NT2/D1 (cell line): ENCODE data around the gene KCNQ1.

Source experiments
- DNase-seq: peaks from one replicate; pipeline ENCODE4 v3.0.0-alpha.2; 2011; ENCODE audit warnings: low read depth, low spot score
- H3K27me3 ChIP-seq: 2 replicates; pipeline ENCODE4 v1.6.0; 2011; ENCODE audit warnings: mild to moderate bottlenecking; ENCODE audit not compliant: insufficient read length, insufficient read depth
- H3K36me3 ChIP-seq: 2 replicates; pipeline ENCODE4 v1.6.1; 2011; ENCODE audit warnings: mild to moderate bottlenecking, low read length, mixed read lengths; ENCODE audit not compliant: insufficient read depth, insufficient read length
- H3K4me1 ChIP-seq: 2 replicates; pipeline ENCODE4 v1.5.1; 2011; ENCODE audit not compliant: insufficient read depth, insufficient read length
- H3K4me3 ChIP-seq: 2 replicates; pipeline ENCODE4 v1.5.1; 2011; ENCODE audit warnings: low read depth; ENCODE audit not compliant: insufficient read length
- H3K9ac ChIP-seq: 2 replicates; pipeline ENCODE4 v1.6.0; 2011; ENCODE audit warnings: low read depth; ENCODE audit not compliant: insufficient read length
- H3K9me3 ChIP-seq: 2 replicates; pipeline ENCODE4 v1.5.1; 2011; ENCODE audit warnings: mild to moderate bottlenecking, low read length; ENCODE audit not compliant: insufficient read depth
- SUZ12 ChIP-seq: IDR thresholded peaks from 2 replicates; pipeline ENCODE4 v1.6.1; 2011; ENCODE audit not compliant: insufficient read length, insufficient read depth; ENCODE audit errors: extremely low read depth
- YY1 ChIP-seq: IDR thresholded peaks from 2 replicates; pipeline ENCODE4 v1.6.1; 2011; ENCODE audit not compliant: insufficient read length, insufficient read depth
- ZNF274 ChIP-seq: IDR thresholded peaks from 2 replicates; pipeline ENCODE4 v1.6.1; 2011; ENCODE audit warnings: mild to moderate bottlenecking, low read depth, low read length

The KCNQ1 gene

DNA sequence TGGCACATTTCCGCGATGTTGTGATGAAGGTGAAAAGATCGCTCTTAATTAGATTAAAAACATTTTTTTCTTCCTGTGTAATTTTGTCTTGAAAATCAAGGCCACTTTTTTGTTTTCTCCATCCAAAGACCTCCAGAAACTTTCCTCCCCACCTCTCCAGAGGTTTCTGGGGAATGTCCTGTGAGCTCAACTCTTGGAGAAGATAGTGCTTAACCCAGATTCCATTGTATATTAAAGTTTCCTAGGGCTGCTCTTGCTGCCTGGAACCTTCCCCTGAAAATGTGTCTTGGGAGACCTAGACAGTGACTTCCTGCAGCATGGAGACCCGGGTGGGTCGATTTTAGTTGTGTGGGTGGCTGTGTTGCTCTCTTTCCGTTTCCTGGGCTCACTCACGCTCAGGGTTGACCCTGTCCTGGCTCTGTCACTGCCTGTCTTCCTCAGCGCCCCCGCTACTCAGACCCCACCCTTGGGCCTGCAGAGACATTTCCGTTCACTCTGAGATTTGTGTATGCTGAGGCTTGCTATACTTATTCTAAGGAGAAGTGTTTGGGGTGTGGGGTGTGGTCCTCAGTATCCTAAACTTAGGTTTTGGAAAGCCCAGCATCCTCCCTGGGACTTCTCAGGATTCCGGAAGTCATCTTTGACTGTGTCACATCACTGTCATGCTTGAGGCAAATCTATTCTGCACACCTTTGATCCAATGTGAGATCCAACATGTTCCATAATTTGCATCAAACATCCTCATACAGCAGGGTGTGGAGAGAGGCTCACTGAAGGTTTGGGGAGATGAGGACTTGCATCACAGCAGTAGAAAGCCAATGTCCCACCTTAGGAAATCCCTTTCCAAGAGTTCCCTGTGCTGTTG lies 207.8 kb downstream of the KCNQ1 start:
- Histone ChIP-seq H3K9me3 (peaks cover 40% of the 10 kb centered on the region), H3K36me3 (no peaks in the 10 kb centered on the region), H3K9ac (no peak overlapping the region), H3K4me1 (no peaks in the 10 kb centered on the region), H3K27me3 (peaks cover 57% of the 10 kb centered on the region), H3K4me3 (no peak overlapping the region)
- no peak for TF ChIP-seq ZNF274
- TF ChIP-seq SUZ12 = no peak
- no peak for TF ChIP-seq YY1
- DNase-seq = no peak

- Histone ChIP-seq H3K9me3 (peaks cover 34% of the 10 kb centered on the region), H3K9ac (no peak overlapping the region), H3K27me3 (peaks cover 62% of the 10 kb centered on the region), H3K36me3 (no peaks in the 10 kb centered on the region), H3K4me3 (no peak overlapping the region), H3K4me1 (no peaks in the 10 kb centered on the region)
- TF ChIP-seq YY1 (no peak), SUZ12 (no peak), ZNF274 (no peak)
- no peak for DNase-seq
Measured at GRCh38 chr11:2653198-2653551, 208.4 kb downstream of the KCNQ1 start.

GRCh38 chr11:2653930-2654739 lies 209.3 kb downstream of the KCNQ1 start:
- Histone ChIP-seq H3K4me1 (no peaks in the 10 kb centered on the region), H3K4me3 (no peak overlapping the region), H3K27me3 (peaks cover 62% of the 10 kb centered on the region), H3K9ac (no peak overlapping the region), H3K36me3 (no peaks in the 10 kb centered on the region), H3K9me3 (peaks cover 33% of the 10 kb centered on the region)
- TF ChIP-seq SUZ12 = no peak
- TF ChIP-seq ZNF274 = no peak
- no peak for TF ChIP-seq YY1
- no peak for DNase-seq

DNA sequence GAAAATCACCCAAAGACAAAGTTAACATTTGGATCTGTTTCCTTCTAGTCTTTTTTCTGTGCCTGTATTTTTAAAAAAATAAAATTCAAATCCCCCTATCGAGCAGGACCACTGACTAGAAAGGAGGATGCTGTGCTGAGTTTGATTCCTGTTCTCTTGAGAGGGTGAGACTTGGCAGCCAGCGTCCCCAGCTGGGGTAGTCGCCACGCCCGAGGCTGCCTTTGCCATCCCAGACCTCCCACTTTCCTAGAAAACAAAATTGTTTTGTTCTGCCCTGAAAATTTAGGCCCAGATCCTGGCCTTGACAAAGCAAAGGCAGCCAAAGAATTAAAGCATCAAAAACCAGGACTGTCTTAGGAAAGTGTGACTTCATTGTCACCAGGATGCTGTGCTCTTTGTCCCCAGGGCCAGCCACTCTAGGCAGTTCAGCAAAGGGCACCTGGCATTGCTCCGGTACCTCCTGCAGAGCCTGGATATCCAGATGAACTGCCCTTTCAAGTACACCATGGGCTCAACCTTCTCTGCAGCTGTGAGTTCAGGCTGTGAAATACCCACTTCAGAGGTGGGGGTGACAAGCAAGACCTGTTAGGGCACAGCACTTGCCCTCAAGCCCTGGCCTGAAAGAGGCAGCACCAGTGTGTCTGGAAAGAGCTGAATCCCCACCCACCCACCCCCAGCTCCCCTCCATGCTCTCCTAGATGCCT lies 210.4 kb downstream of the KCNQ1 start:
- no peaks in the 10 kb centered on the region for H3K4me1 ChIP-seq
- H3K9me3 ChIP-seq = peaks cover 33% of the 10 kb centered on the region
- DNase-seq = no peak

GRCh38 chr11:2655834-2656622 lies 211.2 kb downstream of the KCNQ1 start:
- H3K4me1 ChIP-seq = no peaks in the 10 kb centered on the region
- H3K36me3 ChIP-seq = no peaks in the 10 kb centered on the region
- H3K9ac ChIP-seq = no peak overlapping the region
- TF ChIP-seq SUZ12 = no peak
- no peak for TF ChIP-seq ZNF274
- TF ChIP-seq YY1 = no peak
- no peak overlapping the region for H3K4me3 ChIP-seq
- H3K9me3 ChIP-seq = peaks cover 34% of the 10 kb centered on the region
- no peak for DNase-seq
- peaks cover 49% of the 10 kb centered on the region for H3K27me3 ChIP-seq

More for the DNA sequence above, 210.4 kb downstream of the KCNQ1 start:
- H3K36me3 ChIP-seq = no peaks in the 10 kb centered on the region
- H3K27me3 ChIP-seq = peaks cover 57% of the 10 kb centered on the region
- TF ChIP-seq ZNF274 = no peak
- TF ChIP-seq SUZ12 = no peak
- no peak for TF ChIP-seq YY1
- no peak overlapping the region for H3K9ac ChIP-seq
- H3K4me3 ChIP-seq = no peak overlapping the region

- H3K4me1 ChIP-seq = no peaks in the 10 kb centered on the region
- no peak for DNase-seq
- no peak overlapping the region for H3K9ac ChIP-seq
- no peak overlapping the region for H3K4me3 ChIP-seq
- peaks cover 41% of the 10 kb centered on the region for H3K27me3 ChIP-seq
- no peak for TF ChIP-seq YY1
- no peak for TF ChIP-seq SUZ12
- TF ChIP-seq ZNF274 = no peak
- H3K36me3 ChIP-seq = no peaks in the 10 kb centered on the region
- peaks cover 37% of the 10 kb centered on the region for H3K9me3 ChIP-seq
Measured at GRCh38 chr11:2656859-2657258, 212.1 kb downstream of the KCNQ1 start.
